NCI-H1048 (cell line): ENCODE results near the gene USP36.
"Not testable (repeated sequence)": the region's sequence is repeated elsewhere in the genome, so short reads cannot be mapped to it uniquely, and the experiment has no call there.

Source experiments
- DNase-seq: peaks from one replicate; lab custom pipeline; 2025; lab: John Stamatoyannopoulos, UW

Gene USP36

DNA sequence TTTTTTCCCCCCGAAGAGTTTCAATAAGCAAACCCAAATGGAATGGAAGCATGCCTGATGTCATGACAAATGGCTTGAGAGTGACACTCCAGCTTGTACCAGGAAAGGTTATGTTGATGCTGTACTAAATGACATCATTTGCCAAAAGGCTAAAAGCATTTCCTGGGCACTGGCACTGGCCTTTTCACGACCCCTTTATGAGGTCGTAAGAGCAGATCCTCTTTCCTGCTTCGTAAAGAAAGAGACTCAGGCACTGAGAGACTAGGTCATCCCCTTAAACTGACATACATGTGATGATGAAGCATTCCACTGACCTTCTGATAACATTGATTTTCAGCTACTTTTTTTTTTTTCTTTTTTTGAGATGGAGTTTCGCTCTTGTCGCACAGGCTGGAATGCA, 31.9 kb upstream of the USP36 start:
- DNase-seq: no peak

DNA sequence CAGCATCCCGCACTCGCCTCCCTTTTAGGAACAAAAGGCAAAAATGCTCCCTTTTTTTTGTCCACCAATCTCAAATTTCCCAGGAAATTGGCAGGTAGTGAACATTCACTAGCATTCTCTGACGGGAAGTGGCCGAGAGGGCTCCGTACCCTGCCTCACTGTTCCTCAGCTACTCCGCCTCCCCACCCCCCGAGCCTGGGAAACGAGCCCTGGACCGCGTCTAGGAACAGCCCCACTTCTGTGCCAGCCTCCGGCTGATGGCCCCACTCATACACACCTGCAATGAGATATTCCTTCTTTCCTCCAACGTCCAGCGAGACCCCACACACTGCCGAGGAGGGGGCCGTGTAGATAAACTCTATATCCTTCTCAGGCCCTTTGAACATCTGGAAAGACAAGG, 30.0 kb upstream of the USP36 start:
- DNase-seq: no peak

DNA sequence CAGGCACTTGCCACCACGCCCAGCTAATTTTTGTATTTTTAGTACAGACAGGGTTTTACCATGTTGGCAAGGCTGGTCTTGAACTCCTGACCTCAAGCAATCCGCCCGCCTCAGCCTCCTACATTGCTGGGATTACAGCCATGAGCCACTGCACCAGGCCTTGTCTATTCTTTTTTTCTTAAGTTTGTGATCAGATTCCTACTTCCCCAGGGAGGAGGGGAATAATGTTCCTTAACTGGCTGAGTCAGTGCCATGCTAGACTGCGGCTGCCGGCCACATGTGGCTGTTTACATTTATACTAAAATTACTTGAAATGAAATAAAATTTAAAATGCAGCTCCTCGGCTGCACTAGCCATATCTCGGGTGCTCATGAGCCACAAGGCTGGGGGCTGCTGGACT, 27.8 kb upstream of the USP36 start:
- no peak for DNase-seq

DNA sequence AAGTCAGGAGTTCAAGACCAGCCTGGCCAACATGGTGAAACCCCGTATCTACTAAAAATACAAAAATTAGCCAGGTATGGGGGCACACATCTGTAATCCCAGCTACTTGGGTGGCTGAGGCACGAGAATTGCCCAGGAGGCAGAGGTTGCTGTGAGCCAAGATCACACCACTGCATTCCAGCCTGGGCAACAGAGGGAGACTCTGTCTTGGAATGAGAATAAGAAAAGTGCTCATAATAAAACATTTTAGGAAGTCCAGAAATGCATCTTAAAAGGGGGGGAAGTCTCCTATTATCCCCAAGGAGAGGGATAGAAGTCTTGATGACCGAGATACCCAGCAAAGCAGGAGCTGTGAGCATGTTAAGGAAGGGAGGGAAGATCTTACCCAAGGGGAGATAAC, 26.4 kb upstream of the USP36 start:
- DNase-seq: not testable (repeated sequence)

DNA sequence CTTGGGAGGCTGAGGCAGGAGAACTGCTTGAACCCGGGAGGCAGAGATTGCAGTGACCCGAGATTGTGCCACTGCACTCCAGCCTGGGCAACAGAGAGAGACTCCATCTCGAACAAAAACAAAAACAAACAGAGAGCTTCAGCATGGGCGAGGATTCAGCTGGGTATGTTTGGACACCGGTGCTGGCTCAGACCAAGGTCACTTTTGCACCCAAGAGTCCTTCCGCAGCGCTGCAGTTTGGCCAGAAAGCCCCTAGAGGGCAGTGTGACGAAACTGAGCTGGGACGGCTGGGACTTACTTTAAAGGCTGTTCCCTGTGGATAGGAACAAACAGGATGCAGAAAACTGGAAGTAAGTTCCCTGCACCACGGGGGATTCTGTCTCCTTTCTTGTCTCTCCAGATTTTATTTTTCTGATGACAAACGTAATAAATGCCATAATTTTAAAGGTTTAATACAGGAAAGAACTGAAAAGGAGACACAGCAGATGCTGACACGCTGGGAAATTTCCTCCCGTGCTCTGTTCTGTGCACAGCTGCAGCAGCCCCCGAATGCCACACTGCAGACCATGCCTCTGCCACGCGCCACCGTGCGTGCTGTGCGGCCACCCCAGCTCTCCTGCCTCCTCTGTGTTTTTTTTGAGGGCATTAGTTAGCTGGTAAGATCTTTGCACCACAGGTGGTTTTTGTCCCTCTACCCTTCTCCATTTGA, 25.2 kb upstream of the USP36 start:
- DNase-seq: peak; percentile 31

DNA sequence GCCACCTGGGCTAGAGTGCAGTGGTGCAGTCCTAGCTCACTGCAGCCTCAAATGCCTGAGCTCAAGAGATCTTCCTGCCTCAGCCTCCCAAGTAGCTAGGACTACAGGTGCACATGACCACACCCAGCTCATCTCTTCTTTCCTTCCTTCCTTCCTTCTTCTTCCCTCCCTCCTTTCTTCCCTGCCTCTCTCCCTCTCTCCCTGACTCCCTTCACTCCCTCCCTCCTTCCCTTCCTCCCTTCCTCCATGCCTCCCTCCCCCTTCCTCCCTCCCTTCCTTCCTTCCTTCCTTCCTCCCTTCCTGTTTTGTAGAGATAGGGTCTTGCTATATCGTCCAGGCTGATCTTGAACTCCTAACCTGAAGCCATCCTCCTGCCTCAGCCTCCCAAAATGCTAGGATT, 23.5 kb upstream of the USP36 start:
- DNase-seq: no peak

DNA sequence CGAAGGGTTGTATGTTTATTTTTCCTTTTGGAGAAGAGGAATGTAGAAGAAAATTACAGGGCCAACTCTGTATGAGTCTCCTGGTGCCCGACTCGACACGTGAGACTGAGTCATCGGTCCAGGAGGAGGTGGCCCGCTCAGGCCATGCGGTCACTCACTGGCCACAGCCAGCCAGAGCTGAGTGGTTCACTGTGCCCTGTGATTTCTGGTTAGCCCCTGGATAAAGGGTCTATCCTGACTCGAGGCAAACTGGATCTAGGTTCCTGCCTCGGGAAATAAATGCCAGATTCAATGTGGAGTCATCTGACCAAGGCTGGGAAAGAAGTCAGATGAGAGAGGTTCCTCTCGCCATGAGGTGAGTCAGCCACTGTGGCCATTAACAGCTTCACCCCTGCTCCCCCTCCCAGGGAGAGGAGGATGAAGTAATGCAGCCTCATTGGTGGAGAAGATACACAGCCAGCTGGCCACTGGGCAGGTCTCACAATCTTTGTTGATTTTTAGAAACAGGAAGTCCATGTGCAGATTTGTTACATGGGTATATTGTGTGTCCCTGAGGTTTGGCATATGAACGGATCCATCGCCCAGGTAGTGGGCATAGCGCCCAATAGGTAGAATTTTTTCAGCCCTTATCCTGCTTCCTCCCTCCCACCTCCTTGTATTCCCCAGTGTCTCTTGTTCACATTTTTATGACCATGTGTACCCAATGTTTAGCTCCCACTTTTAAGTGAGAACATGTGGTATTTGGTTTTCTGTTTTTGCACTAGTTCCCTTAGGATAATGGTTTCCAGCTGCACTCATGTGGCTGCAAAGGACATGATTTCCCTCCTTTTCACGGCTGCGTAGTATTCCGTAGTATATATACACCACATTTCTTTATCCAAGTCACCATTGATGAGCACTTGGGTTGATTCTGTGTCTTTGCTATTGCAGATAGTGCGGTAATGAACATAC, 21.7 kb upstream of the USP36 start:
- DNase-seq: no peak

DNA sequence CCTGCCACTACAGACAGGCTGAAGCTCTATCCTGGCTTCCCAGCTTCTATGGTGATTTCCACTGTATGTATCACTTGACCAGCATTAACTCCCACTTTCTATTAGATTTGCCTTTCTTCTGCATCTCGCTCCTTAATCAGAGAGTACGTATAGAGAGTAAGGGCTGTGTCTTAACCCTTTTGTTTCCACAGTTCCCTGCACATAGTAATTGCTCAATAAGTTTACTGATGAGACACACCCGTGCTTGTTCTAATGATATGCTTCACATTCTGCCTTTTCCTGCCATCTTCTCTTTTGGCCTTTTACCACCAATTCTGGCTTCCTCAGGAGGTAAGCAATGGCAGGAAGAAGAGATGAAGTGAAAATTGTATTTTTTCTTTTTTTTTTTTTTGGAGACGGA, 20.6 kb upstream of the USP36 start:
- DNase-seq: no peak

DNA sequence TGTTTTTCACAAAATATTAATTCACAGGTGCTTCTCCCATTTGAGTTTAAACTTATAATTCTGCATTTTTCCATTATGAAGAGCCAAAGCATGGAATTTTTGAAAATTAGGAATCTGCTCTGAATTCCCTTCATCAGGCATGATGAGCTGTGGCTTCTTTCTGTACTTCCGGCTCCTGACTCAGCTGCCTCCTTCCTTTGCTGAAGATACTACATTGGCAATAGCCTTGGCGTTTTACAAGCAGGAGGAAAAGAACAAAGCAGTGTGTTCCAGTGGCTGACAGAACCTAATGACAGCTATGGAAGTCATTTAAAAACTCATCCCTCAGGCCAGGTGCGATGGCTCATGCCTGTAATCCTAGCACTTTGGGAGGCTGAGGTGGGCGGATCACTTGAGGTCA, 18.4 kb upstream of the USP36 start:
- no peak for DNase-seq

DNA sequence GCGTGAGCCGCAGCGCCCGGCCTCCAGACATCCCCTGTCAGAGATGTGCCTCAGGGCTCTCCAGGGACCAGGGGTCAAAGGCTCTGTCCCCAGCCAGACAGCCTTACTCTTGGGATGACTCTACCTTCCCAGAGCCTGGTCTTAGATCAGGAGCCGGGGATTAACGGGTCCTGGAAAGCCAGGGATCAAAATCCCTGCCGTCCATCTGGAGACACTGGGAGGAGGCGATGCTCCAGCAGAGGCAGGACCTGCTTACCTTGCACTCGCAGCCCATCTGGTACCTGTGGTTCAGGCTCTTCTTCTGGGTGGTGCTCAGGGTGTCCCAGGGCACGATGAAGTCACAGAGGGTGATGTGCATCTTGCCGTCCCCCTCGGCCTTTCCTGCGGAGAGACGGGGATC, 16.7 kb upstream of the USP36 start:
- no peak for DNase-seq

DNA sequence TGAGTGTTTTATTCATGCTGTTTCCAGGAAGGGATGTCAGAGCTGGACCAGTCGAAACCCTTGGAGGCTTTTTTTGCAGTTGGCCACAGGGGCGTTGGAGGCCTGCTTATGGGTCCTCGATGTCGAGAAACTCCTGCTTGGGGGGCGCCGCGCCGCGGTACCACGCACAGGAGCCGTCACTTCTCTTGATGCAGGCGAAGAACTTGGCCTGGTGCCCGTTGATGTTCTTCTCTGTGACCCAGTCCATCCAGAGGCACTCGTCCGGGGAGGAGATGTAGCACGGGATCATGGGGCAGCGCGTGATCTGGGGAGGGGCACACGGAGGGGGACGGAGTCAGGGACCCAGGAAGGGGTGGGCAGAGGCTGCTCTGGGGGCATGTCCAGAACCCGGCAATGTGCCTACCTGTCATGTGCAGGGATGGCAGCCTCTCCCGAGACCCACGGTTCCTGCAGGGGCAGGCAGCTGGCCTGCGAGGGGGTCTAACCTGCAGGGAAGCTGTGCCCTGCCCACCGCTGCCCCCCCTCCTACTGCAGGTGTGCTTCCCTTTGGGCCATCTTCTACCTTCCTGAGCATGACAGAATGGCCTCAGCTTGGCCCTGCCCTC, 15.0 kb upstream of the USP36 start:
- no peak for DNase-seq

DNA sequence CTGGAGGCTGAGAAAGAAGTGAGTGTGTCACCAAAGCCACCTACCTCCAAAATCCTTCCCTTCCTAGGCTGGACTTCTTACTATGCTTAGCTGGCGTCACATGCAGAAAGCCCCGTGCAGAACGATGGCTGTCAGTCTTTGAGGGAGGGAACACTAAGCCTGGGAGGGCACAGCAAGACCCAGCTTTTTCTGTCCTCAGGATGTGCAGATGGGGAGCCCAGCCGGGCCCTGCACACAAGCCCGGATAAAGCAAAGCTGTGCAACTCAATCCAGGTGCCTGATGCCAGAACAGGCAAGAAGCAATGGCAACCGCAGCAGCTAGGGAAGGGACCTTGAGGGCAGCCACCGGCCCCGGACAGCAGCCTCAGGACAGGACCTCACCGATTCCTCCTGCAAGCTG, 13.9 kb upstream of the USP36 start:
- no peak for DNase-seq

DNA sequence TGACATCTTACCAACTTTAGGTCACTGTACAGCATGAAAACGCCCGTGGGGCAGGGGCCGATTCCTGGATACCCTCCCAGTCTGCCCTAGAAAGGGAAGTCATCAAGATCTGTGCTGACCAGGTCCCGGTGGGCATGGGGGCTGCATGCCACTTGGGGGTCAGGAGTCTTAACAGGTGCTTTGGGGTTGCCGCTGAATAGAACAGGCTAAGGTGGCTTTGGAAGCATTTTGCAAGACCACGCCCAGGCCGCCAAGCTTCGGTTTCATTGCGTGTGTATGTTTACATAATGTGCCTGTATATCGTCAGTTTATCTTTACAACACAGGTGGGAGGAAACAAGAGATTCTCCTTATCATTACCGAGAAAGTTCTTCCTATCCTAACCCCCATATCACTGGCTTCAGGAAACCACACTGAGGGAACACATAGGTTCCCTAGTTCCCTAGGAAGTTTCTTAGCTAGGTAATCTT, 13.3 kb upstream of the USP36 start:
- DNase-seq: no peak

DNA sequence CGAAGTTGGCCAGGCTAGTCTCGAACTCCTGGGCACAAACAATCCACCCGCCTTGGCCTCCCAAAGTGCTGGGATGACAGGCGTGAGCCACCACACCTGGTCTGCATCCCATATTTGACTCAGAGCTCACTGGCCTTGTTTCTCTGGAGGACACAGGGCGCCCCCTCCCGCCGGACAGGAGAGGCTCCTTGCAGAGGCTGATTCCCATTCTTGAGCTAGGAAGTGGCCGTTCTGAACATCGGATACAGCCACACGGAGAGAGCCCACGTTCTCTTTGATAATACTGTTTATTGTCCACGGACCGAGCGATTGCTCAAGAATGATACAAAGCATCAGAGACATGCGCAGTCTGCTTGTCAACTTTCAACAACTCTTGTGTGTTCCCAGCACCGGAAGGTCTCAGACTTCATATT, 12.1 kb upstream of the USP36 start:
- no peak for DNase-seq

DNA sequence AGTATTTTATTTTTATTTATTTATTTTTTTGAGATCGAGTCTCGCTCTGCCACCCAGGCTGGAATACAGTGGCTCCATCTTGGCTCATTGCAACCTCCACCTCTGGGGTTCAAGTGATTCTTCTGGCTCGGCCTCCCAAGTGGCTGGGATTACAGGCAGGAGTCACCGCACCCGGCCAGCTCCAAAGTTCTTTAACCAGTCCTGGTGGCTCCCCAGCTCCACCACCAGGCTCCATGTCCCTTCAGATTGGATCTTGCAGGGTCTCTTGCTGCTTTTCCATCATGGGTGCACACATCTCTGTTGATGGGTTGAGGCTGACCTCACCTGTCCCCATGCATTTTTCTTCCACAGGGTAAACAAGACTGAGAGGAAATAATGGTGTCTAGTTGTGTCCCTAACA, 8.4 kb upstream of the USP36 start:
- no peak for DNase-seq

DNA sequence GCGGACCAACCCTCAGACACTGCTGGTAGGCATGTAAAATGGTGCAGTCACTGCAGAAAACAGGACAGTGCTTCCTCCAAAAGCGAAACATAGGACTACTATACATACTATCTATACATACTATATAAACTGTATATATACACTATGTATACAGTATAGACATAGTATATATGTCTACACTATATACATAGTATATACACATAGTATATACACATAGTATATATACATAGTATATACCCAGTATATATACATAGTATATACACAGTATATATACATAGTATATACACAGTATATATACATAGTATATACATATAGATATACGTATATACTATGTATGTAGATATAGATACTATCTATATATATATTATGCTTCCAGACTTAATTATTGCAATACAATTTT, 6.4 kb upstream of the USP36 start:
- no peak for DNase-seq

DNA sequence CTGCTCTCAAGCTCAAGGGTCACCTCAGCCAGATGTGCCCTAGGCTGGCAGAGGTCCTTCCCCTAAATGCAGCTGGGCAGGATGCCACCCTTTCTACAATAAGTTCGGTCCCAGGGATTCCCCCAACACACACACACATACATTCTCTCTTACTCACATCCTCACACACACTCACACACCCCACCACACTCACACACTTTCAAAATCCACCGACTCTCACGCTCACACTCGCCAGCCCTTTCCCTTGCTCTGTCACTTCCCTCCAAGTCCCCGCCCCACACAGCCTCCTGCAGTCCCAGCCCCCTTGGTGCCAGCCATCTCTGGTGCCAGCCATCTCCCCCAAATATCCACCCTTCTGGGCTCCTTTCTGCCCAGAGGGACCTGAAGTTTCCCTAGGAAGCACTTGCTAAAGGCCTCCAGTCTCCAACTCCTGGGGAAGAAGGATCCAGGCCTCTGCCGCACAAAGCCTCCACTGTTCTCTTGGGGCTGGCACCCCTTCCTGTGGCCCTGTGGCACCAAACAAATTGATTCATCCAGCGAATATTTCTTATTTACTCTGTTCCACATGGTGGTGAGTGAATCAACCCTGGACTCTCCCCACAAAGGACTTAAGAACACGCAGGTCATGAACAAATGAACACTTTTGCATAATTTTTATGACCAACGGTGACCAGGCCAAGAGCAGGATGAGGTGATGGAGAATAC, 3.8 kb upstream of the USP36 start:
- DNase-seq: no peak

DNA sequence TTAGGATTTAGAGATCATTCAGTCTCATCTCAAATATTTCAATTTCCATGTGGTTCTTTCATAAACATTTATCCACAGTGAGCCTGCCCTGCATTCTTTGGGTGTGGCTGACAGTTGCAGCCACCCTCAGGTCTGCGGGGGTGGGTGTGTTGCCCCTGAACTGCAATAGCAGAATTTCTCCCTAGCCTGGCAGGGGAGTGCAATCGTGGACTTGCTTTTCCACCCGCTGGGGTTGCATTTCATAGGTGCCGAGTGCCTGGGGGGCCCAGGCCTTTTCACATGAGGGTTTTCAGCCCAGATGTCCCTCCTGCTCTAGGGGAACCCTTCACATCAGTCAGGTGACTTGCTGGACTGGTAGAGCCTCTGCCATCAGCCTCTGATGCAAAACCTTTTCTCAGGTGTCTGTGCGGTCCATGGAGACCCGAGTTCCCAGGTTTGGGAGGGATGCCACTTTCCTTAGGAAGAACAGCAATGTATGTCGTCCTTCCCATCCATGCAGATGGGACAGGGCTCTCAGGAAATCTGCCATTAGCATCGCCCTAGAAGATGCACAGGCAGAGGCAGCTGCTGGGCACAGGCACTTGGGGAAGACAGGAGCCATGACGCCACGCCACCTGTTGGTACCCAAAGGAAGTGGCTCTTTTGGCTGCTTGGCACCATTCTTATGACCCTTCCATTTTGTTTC, 2.4 kb upstream of the USP36 start:
- no peak for DNase-seq

DNA sequence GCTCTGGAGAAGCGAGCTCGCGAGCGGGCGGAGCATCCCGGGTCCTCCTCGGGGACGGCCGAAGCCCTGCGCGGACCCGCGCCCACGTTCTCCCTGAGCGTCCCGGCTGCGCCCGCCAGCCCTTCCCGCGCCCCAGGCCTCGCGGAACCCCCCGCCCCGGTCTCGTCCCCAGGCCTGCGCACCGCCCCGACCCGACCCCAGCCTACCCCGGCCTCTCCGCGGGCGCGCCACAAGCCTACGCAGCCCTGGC, 159 bp downstream of the USP36 start:
- no peak for DNase-seq

DNA sequence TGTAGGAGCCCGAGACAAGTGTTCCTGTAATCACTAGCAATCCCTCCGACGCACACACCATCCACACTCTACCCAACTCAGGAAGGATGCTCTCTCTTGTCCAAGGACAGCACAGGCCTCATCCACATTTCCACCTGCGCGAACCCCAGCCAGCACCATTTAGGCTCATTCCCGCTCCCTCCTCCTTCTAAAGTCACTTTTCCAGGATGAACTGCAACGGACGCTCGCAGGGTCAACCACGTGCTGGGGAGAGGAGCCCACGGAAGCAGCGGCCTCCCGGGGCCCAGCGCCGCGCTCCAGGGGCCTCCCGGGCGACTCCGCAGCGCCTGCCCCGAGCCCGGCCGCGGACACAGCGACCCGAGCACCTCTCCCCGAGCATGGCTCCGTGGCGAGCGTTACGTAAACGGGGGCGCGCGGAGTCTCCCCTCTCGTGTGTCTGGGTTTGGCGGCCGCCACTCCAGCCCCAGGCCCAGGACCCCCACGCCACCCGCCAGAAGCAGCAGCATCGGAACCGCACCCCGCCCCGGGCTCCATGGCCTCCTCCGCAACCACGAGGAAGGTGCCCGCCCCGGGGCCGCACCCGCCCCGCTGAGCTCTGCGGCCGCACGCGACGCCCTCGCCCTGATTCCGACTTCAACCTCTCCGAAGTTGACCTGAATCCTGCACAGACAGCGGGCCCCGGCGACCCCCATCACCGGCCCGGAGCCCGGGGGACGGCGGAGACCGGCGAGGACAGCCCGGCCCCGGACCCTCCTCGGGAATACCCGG, 668 bp downstream of the USP36 start:
- DNase-seq: no peak

DNA sequence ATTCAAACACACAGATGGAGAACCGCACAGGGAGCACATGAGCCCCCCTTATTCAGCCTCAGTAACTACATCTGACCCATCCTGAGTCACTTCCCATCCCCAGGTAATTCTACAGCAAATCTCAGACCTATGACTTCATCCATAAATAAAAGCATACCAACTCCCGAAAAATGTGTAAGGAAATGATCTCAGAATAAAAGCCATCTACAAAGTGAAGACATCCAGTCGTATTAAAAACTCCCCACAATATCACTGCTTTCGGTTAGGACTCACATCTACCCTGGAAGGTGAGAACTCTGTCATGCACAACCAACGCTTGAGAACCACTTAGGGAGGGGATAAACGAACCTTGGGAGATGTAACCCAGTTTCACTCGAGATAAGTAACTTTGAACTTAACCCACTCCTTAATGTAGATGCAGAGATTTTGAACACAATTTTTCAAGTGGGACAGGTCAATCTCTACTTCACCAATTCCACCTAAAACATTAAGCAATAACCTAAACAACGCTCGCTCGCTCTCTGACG, 1.3 kb downstream of the USP36 start:
- DNase-seq: no peak
